Neural crest cell (in vitro differentiated cells): ENCODE data around the gene PARD6B. TPM values are rescaled to one million over a fixed set of nuclear protein-coding genes. Genes with fewer than 3 reads are reported as not detected.

Experiments
- DNase-seq: peaks from one replicate; pipeline ENCODE4 v3.0.0; 2021; ENCODE audit warnings: low read depth, mixed read lengths, low spot score
- H3K27ac Mint-ChIP-seq: one replicate; pipeline ENCODE4 v1.8.0; 2021; ENCODE audit warnings: mild to moderate bottlenecking, mixed read lengths; ENCODE audit not compliant: unreplicated experiment
- H3K27me3 Mint-ChIP-seq: 2 replicates; pipeline ENCODE4 v1.8.0; 2021; ENCODE audit warnings: low read depth, mild to moderate bottlenecking, mixed read lengths
- H3K36me3 Mint-ChIP-seq: 2 replicates; pipeline ENCODE4 v1.8.0; 2021; ENCODE audit warnings: low read depth, mild to moderate bottlenecking, mixed read lengths
- H3K4me1 Mint-ChIP-seq: 2 replicates; pipeline ENCODE4 v1.8.0; 2021; ENCODE audit warnings: mixed read lengths
- H3K4me3 Mint-ChIP-seq: one replicate; pipeline ENCODE4 v1.8.0; 2021; ENCODE audit warnings: mild to moderate bottlenecking, mixed read lengths
- H3K9me3 Mint-ChIP-seq: 2 replicates; pipeline ENCODE4 v1.8.0; 2021; ENCODE audit warnings: mixed read lengths
- CTCF ChIP-seq: fragments of 200-600 bp; sonication (generic); conservative IDR thresholded peaks from 2 replicates; pipeline ENCODE4 v1.5.0; 2021; ENCODE audit warnings: antibody characterized with exemption, mild to moderate bottlenecking
- total RNA-seq: library from RNA; stranded (reverse); gene quantifications from 2 replicates; pipeline ENCODE4 v1.2.1, GENCODE V29; 2021

The PARD6B gene
- total RNA-seq, 1 donor from 2014 or later, result 9.5 TPM

GRCh38 chr20:50788045-50788991 is 56.9 kb downstream of the PARD6B start:
- DNase-seq, result no peak
- Mint-ChIP-seq H3K4me1 (peaks cover 6% of the 10 kb centered on the region), H3K27ac (no peak overlapping the region), H3K27me3 (no peaks in the 10 kb centered on the region), H3K36me3 (no peaks in the 10 kb centered on the region), H3K9me3 (no peaks in the 10 kb centered on the region), H3K4me3 (peak overlapping the region; percentile 2)
- peak; percentile 57 for TF ChIP-seq CTCF

- Mint-ChIP-seq H3K4me3 (peak overlapping the region; percentile 19), H3K27ac (peak overlapping the region; percentile 50), H3K36me3 (no peaks in the 10 kb centered on the region), H3K9me3 (no peaks in the 10 kb centered on the region), H3K27me3 (no peaks in the 10 kb centered on the region), H3K4me1 (peaks cover 6% of the 10 kb centered on the region)
- no peak for DNase-seq
- TF ChIP-seq CTCF, result no peak
These were observed 58.7 kb downstream of the PARD6B start for GRCh38 chr20:50789968-50790650.

GRCh38 chr20:50790651-50791277 is 59.4 kb downstream of the PARD6B start:
- peak; percentile 76 for TF ChIP-seq CTCF
- DNase-seq, result peak; percentile 82
- Mint-ChIP-seq H3K27ac (peak overlapping the region; percentile 67), H3K9me3 (no peaks in the 10 kb centered on the region), H3K36me3 (no peaks in the 10 kb centered on the region), H3K4me1 (peaks cover 11% of the 10 kb centered on the region), H3K27me3 (no peaks in the 10 kb centered on the region), H3K4me3 (peak overlapping the region; percentile 31)

- H3K27ac Mint-ChIP-seq, result no peak overlapping the region
- no peak for TF ChIP-seq CTCF
These were observed 61.6 kb downstream of the PARD6B start for GRCh38 chr20:50792708-50793574.

More at GRCh38 chr20:50792708-50793574, 61.6 kb downstream of the PARD6B start:
- no peaks in the 10 kb centered on the region for H3K36me3 Mint-ChIP-seq
- no peaks in the 10 kb centered on the region for H3K9me3 Mint-ChIP-seq
- H3K4me1 Mint-ChIP-seq, result peaks cover 12% of the 10 kb centered on the region
- H3K27me3 Mint-ChIP-seq, result no peaks in the 10 kb centered on the region
- no peak for DNase-seq
- H3K4me3 Mint-ChIP-seq, result peak overlapping the region; percentile 77
